ENCODE measurements around the gene FBXL19.

Gene FBXL19

GRCh38 chr16:30964574-30965226 is 41.3 kb downstream of the FBXL19 start:
- no peak for DNase-seq (ENCODE audit: low spot score)

GRCh38 chr16:30965436-30965835 is 42.1 kb downstream of the FBXL19 start:
- DNase-seq (ENCODE audit: low spot score), result no peak

GRCh38 chr16:30966033-30966619 is 42.8 kb downstream of the FBXL19 start:
- DNase-seq (ENCODE audit: low spot score), result no peak

GRCh38 chr16:30967795-30968194 is 44.4 kb downstream of the FBXL19 start:
- no peak for DNase-seq (ENCODE audit: low spot score)

- DNase-seq (ENCODE audit: low spot score), result no peak
These were observed 46.0 kb downstream of the FBXL19 start for GRCh38 chr16:30969246-30969842.

GRCh38 chr16:30971298-30971697 is 47.9 kb downstream of the FBXL19 start:
- DNase-seq (ENCODE audit: low spot score), result no peak

GRCh38 chr16:30972872-30973271 is 49.5 kb downstream of the FBXL19 start:
- no peak for DNase-seq (ENCODE audit: low spot score)

GRCh38 chr16:30974348-30974747 is 51.0 kb downstream of the FBXL19 start:
- DNase-seq (ENCODE audit: low spot score), result no peak

GRCh38 chr16:30976486-30976885 is 53.1 kb downstream of the FBXL19 start:
- DNase-seq (ENCODE audit: low spot score), result no peak

GRCh38 chr16:30977502-30977901 is 54.1 kb downstream of the FBXL19 start:
- DNase-seq (ENCODE audit: low spot score), result no peak

GRCh38 chr16:30979170-30980022 is 56.0 kb downstream of the FBXL19 start:
- no peak for DNase-seq (ENCODE audit: low spot score)

- DNase-seq (ENCODE audit: low spot score), result no peak
These were observed 56.6 kb downstream of the FBXL19 start for GRCh38 chr16:30980023-30980371.

GRCh38 chr16:30980434-30980833 is 57.1 kb downstream of the FBXL19 start:
- DNase-seq (ENCODE audit: low spot score), result no peak

- no peak for DNase-seq (ENCODE audit: low spot score)
These were observed 57.6 kb downstream of the FBXL19 start for GRCh38 chr16:30980959-30981358.

GRCh38 chr16:30982548-30983288 is 59.3 kb downstream of the FBXL19 start:
- no peak for DNase-seq (ENCODE audit: low spot score)

- DNase-seq (ENCODE audit: low spot score), result no peak
These were observed 60.0 kb downstream of the FBXL19 start for GRCh38 chr16:30983289-30983889.

GRCh38 chr16:30983898-30984610 is 60.7 kb downstream of the FBXL19 start:
- DNase-seq (ENCODE audit: low spot score), result no peak

- DNase-seq (ENCODE audit: low spot score), result peak; percentile 63
These were observed 61.5 kb downstream of the FBXL19 start, which contains the start of gene HSD3B7 for GRCh38 chr16:30984669-30985400. HSD3B7 (plus strand) TSS chr16:30985207; CDS start chr16:30985659, 452 bp downstream.

- no peak for DNase-seq (ENCODE audit: low spot score)
These were observed 62.2 kb downstream of the FBXL19 start for GRCh38 chr16:30985401-30986128.
